ENCODE measurements around the gene SORCS2. TPM values are rescaled to one million over a fixed set of nuclear protein-coding genes. Genes with fewer than 3 reads are reported as not detected.
A peak's percentile ranks its signal among the peaks of the same experiment; 100 is the strongest.

Gene SORCS2
- total RNA-seq, 2 donors from 2014 or later = 0.21 to 0.92 TPM

DNA sequence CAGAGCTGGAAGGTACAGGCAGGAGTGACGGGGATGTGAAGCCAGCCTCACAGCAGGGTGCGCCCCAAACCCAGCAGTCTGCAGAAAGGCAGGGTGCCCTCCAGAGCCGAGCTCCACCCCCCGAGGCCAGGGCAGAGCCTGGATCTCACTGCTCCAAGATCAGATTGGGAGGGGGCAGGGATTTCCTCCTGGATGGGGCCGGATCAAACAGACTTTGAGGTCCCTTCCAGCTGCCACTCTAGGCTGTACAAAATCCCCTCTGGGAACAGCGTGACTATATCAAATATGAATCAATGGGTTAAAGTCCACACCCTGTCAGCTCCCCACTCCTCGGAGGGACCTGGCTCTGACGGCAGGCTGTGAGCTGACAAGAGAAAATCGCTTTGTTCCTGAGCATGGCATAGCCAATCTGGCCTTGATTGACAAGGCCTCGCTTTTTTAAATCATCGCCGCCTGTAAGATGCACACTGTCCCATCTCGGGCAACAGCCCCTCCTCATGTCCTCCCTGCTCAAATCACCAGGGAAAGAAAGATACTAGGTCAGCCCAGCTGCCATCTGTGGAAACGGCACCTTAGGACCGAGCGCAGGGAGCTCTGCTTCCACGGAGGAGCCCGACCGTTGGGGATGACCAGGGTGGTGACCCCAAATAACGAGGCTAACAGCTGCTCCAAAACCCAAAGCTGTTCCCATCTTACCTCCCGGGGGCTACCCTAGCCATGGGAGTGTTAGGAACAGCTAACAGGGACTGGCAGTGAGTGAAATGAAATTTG lies 202.5 kb downstream of the SORCS2 start:
- DNase-seq = no peak
- ATAC-seq = no peak

DNA sequence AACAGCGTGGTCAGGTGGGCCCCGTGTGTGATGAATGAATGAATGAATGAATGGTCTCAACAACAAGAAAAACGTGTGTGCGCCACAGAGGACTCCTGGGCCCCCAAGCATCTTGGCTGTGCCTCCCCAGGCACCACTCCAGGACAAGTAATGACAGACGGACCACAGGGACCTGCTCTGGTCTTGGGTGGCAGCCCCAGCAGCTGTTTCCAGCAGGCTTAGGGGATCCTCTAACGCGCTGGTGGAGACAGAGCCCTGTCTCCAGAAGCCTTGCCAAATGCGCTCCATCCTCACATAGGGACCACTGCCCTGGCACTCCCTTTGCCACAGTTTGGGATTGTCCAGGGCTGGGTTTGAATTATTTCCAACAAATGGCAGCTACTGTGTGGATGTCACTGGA lies 203.3 kb downstream of the SORCS2 start:
- no peak for DNase-seq
- ATAC-seq = no peak
- intact Hi-C loops (cut with DNase I, micrococcal nuclease) = no loop called here

More for the DNA sequence above, 202.5 kb downstream of the SORCS2 start:
- intact Hi-C loops (cut with DNase I, micrococcal nuclease) = no loop called here

- no peak for ATAC-seq
- DNase-seq = no peak
- intact Hi-C loops (cut with DNase I, micrococcal nuclease) = no loop called here
Measured at GRCh38 chr4:7396186-7396910, 204.0 kb downstream of the SORCS2 start.

DNA sequence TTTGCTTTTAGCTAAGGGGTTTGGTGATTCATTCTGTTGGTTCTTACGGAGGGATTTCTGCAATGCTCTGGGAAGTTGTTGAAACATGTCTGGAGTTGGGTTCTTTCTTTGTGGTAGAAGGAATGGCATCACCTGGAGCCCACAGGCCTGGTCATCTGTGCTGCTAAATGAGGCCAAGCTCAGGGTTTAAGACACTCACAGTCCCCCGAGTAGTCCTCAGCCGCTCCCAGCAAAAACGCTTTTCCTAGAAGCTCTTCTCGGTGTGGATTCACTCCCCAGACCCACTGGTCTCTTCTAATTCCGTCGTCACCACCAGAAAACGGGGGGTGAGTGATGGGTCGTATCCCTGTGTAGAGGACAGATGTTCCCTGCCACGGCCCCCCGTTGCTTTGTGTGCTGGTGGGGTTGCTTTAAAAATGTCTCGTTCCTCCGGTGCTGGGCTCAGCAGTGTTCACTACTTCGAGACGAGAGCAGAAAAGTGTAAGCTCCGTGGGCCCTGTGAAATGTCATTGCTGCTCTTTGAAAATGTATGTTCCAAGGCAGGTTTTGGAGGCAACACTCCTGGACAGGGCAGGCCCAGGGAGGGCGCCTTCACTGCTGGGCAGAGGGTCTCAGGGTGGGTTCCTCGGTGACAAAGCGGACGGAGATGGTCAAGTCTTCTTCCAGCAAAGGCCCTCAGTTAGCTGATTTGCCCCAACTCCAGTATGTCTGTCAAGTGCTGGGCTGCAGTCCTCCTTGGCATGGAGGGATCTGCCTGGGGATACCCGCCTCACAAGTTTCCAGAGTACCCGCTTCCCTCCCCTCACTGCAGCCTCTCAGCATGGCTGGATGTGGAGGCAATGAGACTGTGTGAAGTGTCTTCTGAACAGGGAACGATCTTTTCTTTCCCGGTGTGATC lies 205.1 kb downstream of the SORCS2 start:
- intact Hi-C loops (cut with DNase I, micrococcal nuclease) = no loop called here
- ATAC-seq (no peak), DNase-seq (no peak)

DNA sequence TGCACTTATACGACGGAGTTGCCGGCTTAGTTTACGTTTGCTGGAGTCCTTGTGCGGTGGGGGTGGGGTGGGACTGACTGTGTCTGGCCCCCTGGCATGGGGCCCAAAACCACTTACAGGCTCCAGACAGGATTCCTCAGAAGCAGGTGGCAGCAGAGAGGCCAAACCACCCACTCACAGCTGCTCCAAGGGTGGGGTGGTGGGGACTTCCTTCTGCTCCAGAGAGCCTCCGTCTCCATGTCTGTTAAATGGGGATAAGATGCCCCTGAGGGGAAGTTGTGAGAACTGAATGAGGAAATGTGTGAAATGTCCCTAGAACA lies 205.7 kb downstream of the SORCS2 start:
- intact Hi-C loops (cut with DNase I, micrococcal nuclease) = no loop called here
- no peak for ATAC-seq
- peak; percentile 29 for DNase-seq

DNA sequence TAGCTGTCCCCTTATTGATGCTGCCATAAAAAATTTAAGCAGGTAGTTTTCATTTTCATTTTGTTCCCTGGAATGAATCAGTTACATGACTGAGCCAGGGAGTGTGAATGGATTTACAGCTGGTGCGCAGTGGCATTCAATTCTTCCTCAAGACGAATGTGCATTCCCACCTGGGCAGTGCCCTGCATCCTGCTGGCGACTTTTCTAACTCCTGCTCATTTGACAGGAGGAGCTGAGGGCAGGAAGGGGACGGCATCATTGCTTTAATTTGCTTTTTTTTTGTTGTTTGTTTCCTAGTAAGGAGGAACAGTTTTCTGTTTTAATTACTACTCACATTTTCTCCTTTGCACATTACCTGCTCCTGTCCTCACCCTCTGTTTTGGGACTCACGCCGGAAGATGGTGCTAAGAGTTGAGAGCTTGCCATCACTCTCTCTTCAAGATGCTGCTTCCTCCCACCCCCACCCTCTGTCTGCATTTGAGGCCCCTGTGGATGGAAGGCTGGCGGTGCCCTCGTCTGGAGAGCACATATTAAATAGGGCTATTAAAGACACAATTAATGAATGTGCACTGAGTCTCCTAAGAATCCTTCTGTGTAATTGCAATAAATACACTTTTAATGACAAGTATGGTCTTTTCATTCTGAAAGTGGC lies 206.6 kb downstream of the SORCS2 start:
- ATAC-seq = no peak
- DNase-seq = no peak
- intact Hi-C loops (cut with DNase I, micrococcal nuclease) = no loop called here

GRCh38 chr4:7399440-7400234 lies 207.3 kb downstream of the SORCS2 start:
- intact Hi-C loops (cut with DNase I, micrococcal nuclease) = no loop called here
- DNase-seq (peak in 1 of 2 donors; percentile 11), ATAC-seq (no peak)

DNA sequence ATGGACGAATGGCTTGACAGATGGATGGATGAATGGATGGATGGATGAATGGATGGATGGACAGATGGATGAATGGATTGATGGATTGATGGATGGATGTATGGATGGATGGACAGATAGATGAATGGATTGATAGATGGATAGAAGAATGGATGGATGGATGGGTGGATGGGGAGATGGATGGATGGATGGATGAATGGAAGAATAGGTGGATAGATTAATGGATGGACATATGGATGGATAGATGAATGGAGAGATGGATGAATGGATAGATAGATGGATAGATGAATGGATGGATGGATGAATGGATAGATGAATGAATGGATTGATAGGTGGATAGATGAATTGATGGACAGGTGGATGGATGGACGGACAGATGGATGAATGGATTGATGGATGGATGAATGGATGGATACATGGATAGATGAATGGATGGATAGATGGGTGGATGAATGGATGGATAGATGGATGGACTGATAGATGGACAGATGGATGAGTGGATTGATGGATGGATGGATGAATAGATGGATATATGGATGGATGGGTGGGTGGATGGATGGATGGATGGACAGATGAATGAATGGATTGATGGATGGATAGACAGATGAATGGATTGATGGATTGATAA lies 208.4 kb downstream of the SORCS2 start:
- ATAC-seq = no peak
- intact Hi-C loops (cut with DNase I, micrococcal nuclease) = no loop called here

DNA sequence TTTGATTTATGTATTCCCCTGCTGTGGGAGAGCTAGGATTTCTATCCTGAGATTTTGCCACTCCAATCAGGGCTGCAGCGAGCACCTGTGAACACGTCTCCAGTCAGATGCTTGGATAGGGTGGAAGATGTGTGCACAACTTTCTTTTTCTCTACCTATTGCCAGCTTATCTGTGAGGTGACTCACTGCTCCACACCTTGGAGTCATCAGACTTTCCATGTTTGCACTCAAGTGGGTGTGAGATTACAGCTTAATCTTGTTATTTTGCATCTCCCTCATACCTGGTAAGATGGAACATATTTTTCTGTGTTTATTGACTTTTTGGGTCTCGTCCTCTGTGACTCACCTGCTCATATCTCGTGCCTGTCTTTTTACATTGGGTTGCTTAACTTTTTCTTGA lies 210.2 kb downstream of the SORCS2 start:
- ATAC-seq = no peak
- DNase-seq = no peak
- intact Hi-C loops (cut with DNase I, micrococcal nuclease) = no loop called here

More for the DNA sequence above, 208.4 kb downstream of the SORCS2 start:
- DNase-seq = no peak

- ATAC-seq (no peak), DNase-seq (peak in 1 of 2 donors; percentile 20)
- intact Hi-C loops (cut with DNase I, micrococcal nuclease) = no loop called here
Measured at GRCh38 chr4:7403001-7403400, 210.7 kb downstream of the SORCS2 start.

DNA sequence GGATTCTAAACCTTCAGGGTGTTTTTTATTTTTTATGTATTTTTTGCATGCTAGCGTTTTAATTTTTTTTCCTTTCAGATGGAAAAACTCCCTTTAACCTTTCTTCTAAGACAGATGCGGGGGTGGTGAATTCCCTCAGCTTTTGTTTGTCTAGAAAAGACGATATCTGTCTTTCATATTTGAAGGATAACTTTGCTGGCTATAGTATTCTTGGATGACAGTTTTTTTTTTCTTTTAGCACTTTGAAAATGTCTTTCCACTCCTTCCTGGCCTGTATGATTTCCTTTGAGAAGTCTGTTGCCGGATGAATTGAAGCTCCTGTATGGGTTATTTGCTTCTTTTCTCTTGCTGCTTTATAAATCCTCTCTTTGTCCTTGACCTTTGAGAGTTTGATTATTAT lies 215.8 kb downstream of the SORCS2 start:
- ATAC-seq (no peak), DNase-seq (no peak)
- intact Hi-C loops (cut with DNase I, micrococcal nuclease) = no loop called here

- DNase-seq (peak in 1 of 2 donors; percentile 18), ATAC-seq (no peak)
- intact Hi-C loops (cut with DNase I, micrococcal nuclease) = no loop called here
Measured at GRCh38 chr4:7410446-7410845, 218.1 kb downstream of the SORCS2 start.

DNA sequence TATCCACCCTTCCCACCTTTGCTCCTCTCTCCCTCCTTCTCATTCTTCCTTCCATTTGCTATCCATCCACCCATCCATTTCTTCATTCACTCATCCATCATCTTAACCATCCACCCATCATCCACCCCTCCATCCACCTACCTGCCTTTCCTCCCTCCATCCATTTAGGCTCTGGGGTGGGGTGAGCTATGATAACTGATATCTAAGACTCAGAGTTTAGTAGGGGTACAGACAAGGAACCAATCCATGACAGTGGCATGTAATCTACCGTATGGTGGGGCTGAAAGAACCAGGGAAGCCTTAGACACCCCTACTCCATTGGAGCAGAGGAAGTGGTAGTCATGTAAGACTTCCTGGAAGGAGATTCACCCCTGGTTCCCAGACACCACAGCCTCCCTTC lies 219.2 kb downstream of the SORCS2 start:
- intact Hi-C loops (cut with DNase I, micrococcal nuclease) = no loop called here
- DNase-seq = peak in 1 of 2 donors; percentile 1
- ATAC-seq = no peak

- intact Hi-C loops (cut with DNase I, micrococcal nuclease) = no loop called here
- ATAC-seq (no peak), DNase-seq (peak in 1 of 2 donors; percentile 7)
Measured at GRCh38 chr4:7411896-7412553, 219.7 kb downstream of the SORCS2 start.

DNA sequence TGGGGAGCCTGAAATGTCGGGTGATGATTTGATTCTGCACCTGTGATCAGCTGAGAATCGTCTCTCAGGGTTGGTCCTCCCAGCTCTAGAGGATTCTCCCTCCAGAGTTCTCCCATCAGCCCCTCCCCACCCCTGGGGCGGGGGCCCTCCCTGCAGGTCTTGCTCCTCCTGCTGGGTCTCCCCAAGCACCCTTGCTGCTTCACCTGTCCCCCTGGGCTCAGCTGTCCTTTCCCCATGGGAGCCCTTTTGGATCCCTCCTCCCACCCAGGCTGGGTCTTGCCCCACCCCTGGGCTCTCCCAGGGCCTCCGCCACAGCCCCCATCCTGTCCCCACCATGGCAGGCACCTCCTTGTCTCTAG lies 220.2 kb downstream of the SORCS2 start:
- DNase-seq (peak in 1 of 2 donors; percentile 10), ATAC-seq (no peak)
- intact Hi-C loops (cut with DNase I, micrococcal nuclease) = no loop called here

DNA sequence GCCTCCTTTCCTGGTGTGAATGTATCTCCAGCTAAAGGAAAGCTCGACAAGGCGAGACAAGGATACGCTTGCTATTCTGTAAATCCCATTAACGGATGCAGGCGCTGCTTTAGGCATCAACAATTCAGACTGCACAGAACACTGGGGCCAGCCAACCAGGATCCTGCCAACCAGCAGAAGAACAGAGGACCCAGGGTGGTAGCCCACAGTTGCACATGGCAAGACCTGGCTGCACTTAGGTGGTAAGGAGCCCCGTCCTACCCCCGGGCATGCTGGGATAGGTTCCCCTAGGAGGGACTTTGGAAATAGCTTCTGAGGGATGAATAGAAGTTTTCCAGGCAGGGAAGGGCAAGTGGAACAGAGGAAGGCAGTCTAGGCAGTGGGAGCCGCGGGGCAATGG lies 221.7 kb downstream of the SORCS2 start:
- ATAC-seq = no peak
- intact Hi-C loops (cut with DNase I, micrococcal nuclease) = no loop called here
- DNase-seq = no peak

DNA sequence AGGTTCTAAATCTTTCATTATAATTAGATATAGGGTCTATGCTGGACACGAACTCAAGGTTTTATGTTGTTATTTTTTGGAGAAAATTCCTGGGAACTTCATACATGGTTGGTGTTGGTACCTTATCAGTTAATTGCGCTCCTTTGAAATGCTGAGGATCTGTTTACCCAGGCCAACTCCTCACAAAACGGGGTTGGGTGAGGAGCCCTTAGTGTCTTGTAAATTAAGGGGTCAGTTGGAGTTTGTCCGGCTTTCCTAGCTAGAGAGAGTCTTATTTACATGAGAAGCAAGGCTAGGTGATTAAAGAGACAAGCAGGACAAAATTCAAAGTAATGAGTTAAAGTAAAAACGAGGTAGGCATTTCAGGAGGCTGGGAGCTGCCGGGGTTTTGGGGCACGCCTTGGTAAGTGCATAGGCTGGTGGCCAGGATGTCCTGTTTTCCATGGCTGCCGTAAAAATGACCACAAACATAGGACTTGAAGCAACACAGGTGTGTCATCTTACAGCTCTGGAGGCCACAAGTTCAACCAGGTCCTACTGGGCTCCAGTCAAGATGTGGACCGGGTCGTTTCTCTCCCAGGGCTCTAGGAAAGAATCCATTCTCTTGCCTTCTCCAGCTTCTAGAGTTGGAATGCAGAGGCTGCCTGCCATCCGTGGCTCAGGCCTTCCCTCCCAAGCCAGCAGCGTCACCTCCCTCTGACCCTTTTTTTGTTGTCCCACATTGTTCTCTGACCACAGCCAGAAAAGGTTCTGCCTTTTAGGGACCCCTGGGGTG lies 222.6 kb downstream of the SORCS2 start:
- intact Hi-C loops (cut with DNase I, micrococcal nuclease) = no loop called here
- peak in 1 of 2 donors; percentile 3 for DNase-seq
- no peak for ATAC-seq

Data from left colon (tissue), 2 donors.